Left renal cortex interstitium (tissue), 4 donors: ENCODE measurements around the gene PDZD2. TPM values are rescaled to one million over a fixed set of nuclear protein-coding genes. Genes with fewer than 3 reads are reported as not detected.
"Not testable (repeated sequence)": the region's sequence is repeated elsewhere in the genome, so short reads cannot be mapped to it uniquely, and the experiment has no call there.

Experiments
- DNase-seq, 4 donors: peaks; one replicate each; pipeline ENCODE4 v3.0.0-alpha.2; 2013; ENCODE audit warnings: low read depth in 4 of 4, low spot score in 2 of 4, missing footprints in 1 of 4
- polyA plus RNA-seq, 4 donors: library from polyadenylated mRNA; unstranded; fragments of 120-200 nt; gene quantifications; one replicate each; pipeline ENCODE4 v1.2.1, GENCODE V29; 2013; ENCODE audit not compliant: insufficient read length in 4 of 4

PDZD2 gene
- polyA plus RNA-seq, 4 donors: 16.6 to 21.1 (median 18.4) TPM

DNA sequence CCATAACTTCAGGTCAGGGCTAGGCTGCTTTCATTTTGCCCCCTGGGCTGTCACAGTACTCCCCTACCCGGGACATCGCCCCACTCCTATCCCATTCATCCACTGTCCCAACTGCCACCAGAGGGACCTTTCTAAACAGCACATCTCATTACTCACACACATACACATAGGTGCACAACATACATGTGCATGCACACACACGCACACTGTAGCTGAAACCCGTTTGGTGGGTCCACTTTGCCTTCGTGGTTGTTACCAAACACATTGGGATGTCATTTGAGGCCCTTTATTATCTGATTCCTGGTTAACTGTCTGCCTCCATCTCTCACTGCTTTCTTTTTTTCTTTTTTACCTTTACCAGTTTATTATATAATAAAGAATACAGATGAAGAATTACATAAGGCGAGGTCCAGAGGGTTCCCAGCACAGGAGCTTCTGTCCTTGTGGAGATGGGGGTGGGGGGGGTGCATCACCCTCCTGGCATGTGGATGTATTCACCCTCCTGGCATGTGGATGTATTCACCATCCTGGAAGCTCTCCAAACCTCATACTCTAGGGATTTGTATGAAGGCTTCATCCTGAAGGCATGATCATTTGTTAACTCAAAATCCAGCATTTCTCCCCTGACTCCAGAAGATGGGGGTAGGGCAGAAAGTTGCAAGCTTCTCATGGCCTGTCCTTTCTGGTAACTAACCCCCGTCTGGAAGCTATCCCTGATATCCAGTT lies 349.2 kb downstream of the PDZD2 start:
- no peak for DNase-seq

DNA sequence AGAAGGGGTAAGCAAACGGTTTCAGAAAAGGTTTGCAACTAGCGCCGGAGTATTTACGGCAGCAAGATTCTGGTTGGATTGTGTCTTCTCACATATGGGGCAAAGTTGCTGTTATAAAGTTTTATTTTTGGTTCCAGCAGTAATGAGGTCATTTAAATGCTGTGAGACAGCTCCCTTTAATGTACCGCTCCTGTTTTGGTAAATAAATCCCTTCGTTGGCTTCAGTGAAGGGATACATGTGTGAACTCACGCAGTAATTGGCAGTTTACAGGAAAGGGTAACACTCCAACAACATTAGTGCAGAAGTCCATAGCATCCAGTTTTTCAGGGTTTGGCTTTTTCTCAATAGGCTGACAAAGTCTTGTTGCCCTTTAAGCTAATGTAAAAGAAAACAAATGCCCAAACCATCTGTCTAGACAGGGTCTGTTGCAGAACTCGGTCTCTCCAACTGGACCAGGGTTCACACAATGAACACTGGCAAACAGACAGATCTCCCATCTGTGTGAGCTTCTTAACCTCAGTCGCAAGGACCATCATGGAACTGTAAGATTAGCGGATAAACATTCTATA lies 351.2 kb downstream of the PDZD2 start:
- DNase-seq: no peak

DNA sequence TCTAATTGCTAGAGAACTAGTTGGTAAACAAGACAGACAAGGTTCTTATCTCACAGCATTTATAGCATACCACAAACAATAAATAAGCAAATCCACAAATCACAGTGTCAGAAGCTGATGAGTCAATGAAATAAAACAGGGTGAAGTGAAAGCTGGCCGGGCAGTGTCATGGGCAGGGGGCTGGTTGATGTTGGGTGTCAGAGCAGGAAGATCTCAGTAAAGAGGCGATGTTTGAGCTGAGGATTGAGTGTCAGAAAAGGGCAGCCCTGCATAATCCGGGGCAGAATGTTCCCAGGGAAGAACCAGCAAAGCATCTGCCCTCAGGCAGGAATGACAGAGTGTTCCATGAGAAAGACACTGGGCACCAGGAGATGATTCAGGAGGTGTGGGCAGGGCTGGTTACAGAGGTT lies 351.8 kb downstream of the PDZD2 start:
- DNase-seq: no peak

GRCh38 chr5:31992377-31992776 lies 353.4 kb downstream of the PDZD2 start:
- no peak for DNase-seq

GRCh38 chr5:31993165-31993961 lies 354.4 kb downstream of the PDZD2 start:
- DNase-seq: no peak

GRCh38 chr5:31995006-31995405 lies 356.1 kb downstream of the PDZD2 start:
- no peak for DNase-seq

GRCh38 chr5:31995714-31996113 lies 356.8 kb downstream of the PDZD2 start:
- no peak for DNase-seq

DNA sequence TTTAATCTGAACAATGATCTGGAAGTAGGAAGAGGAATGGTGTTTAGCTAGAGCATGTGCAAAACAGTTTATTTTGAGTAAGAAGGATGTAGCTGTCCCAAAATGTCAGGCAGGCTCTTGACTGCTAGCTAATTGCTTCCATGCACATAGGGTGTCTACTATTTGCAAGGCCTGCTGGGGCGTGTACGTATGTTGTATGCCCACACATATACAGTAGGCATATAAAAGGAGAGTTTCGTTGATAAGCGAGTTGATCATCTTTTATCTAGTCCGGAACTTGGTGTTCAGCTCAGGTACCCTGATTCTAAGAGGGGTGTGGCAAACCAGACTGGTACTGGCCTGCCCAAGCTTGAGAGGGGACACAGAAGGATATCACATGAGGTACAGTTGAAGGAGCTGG lies 358.0 kb downstream of the PDZD2 start:
- DNase-seq: no peak

DNA sequence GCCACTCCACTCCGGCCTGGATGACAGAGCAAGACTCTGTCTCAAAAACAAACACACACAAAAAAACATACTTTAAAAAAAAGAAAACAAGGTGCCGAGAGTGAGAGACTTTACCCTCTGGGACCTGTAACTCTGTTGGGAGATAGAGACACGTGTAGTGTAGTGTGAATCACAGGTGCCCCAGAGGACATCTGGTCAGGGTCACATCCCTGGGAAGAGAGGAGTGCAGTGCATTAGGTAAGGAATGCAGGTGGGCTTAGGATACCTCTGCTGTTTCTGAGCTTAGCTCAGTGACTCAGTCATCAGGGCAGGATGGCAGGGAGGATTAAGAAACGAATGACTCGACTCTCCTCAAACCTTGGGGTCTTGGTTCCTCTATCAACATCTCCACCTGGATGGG lies 360.5 kb downstream of the PDZD2 start:
- DNase-seq: no peak

DNA sequence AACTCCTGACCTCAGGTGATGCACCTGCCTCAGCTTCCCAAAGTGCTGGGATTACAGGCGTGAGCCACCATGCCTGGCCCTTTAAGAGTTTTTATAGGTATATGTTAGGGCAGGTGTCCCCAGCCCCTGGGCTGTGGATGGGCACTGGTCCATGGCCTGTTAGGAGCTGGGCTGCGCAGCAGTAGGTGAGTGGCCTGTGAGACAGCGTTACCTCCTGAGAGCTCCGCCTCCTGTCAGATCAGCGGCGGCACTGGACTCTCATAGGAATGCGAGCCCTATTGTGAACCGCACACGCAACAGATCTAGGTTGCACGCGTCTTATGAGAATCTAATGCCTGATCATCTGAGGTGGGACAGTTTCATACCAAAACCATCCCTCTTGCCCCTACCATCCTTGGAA lies 361.8 kb downstream of the PDZD2 start:
- DNase-seq: no peak

- DNase-seq: no peak
Measured at GRCh38 chr5:32001284-32001683, 362.4 kb downstream of the PDZD2 start.

- no peak for DNase-seq
Measured at GRCh38 chr5:32001707-32002106, 362.8 kb downstream of the PDZD2 start.

- no peak for DNase-seq
Measured at GRCh38 chr5:32002755-32003154, 363.8 kb downstream of the PDZD2 start.

- no peak for DNase-seq
Measured at GRCh38 chr5:32003981-32004380, 365.1 kb downstream of the PDZD2 start.

- no peak for DNase-seq
Measured at GRCh38 chr5:32004404-32004803, 365.5 kb downstream of the PDZD2 start.

DNA sequence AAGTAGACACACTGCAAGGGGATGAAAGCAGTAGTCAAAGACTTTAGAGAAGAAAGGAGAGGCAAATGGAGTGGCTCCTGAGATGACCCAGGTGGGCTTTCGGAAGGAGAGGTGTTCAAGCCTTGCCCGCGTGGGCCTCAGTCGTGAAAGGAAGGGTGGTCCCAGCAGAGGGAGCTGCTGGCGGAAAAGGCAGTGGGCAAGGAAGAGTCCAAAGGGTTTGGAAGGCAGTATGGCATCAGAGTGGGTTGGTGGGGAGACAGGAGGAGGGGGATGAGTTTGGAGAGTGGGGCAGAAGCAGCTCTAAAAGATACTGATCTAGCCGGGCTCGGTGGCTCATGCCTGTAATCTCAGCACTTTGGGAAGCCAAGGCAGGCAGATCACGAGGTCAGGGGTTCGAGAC lies 369.8 kb downstream of the PDZD2 start:
- no peak for DNase-seq

- DNase-seq: no peak
Measured at GRCh38 chr5:32013658-32014057, 374.7 kb downstream of the PDZD2 start.

GRCh38 chr5:32014096-32014745 lies 375.3 kb downstream of the PDZD2 start:
- no peak for DNase-seq

- not testable (repeated sequence) for DNase-seq
Measured at GRCh38 chr5:32015262-32015661, 376.3 kb downstream of the PDZD2 start.

GRCh38 chr5:32017692-32018367 lies 378.9 kb downstream of the PDZD2 start:
- no peak for DNase-seq
